Gastroesophageal sphincter (tissue), 3 donors: Measurements from ENCODE around the gene SEMA6A.

ENCODE experiments used
- EP300 ChIP-seq: sonication (generic); formaldehyde crosslinking; IDR thresholded peaks from one replicate; pipeline ENCODE4 v1.6.1; 2017; ENCODE audit warnings: antibody characterized with exemption, mild to moderate bottlenecking
- TF ChIP-seq, protein P1 (sequence below), 4 experiments: fragments of 200-600 bp in 2 of 4; fragments of 450-650 bp in 2 of 4; sonication (generic) in 1 of 4; IDR thresholded peaks; one replicate each; pipeline ENCODE4 v1.5.1; 2017 to 2019; ENCODE audit warnings: antibody characterized with exemption in 4 of 4, mild to moderate bottlenecking in 2 of 4, moderate library complexity in 2 of 4

DNA sequence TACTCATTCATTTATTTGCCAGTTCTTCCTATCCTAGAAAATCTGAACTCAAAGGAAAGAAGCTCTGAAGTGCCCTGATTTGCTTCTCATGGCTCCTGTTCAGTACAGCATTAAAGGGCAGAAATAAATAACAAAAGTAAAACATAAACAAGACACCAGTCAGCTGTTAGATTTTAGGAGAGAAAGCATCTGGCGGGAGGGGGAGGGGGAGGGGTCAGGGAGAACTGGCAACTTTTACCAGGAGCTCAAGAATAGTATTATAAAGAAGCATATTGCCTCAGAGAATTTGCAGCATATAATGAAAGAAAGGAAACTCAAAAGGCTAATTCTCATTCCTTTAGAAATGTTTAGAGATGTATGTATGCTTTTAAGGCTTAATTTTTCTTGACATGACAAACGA is 68.1 kb downstream of the SEMA6A start:
- TF ChIP-seq EP300: no peak
- TF ChIP-seq, protein P1, sequence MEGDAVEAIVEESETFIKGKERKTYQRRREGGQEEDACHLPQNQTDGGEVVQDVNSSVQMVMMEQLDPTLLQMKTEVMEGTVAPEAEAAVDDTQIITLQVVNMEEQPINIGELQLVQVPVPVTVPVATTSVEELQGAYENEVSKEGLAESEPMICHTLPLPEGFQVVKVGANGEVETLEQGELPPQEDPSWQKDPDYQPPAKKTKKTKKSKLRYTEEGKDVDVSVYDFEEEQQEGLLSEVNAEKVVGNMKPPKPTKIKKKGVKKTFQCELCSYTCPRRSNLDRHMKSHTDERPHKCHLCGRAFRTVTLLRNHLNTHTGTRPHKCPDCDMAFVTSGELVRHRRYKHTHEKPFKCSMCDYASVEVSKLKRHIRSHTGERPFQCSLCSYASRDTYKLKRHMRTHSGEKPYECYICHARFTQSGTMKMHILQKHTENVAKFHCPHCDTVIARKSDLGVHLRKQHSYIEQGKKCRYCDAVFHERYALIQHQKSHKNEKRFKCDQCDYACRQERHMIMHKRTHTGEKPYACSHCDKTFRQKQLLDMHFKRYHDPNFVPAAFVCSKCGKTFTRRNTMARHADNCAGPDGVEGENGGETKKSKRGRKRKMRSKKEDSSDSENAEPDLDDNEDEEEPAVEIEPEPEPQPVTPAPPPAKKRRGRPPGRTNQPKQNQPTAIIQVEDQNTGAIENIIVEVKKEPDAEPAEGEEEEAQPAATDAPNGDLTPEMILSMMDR (IDR thresholded peaks at IDR 0.05): no peak
